GM12878 (cell line): ENCODE measurements around the gene TRPM8. TPM values are rescaled to one million over a fixed set of nuclear protein-coding genes. Genes with fewer than 3 reads are reported as not detected.

Experiments used
- ATAC-seq: fragments of 200-7000 bp; cut with Tn5 transposase; 3 replicates; pipeline ENCODE4 v1.9.1; 2020; ENCODE audit warnings: mild to moderate bottlenecking, moderate library complexity
- BruUV-seq: library from RNA; stranded (reverse); fragments of 400-500 nt; replicated peaks from 2 replicates; lab custom pipeline; 2021; lab: Mats Ljungman, UMichigan
- CTCF ChIA-PET: fragments of 300-600 bp; sonication (Branson Sonifier 250); formaldehyde crosslinking; extraction: SDS; loops from one replicate; lab custom pipeline; 2021; ENCODE audit warnings: inconsistent platforms; lab: Yijun Ruan, JAX
- POLR2A ChIA-PET: fragments of 350-600 bp; formaldehyde crosslinking; extraction: SDS; loops from one replicate; lab custom pipeline; 2021; ENCODE audit warnings: inconsistent platforms; lab: Charles Lee
- RAD21 ChIA-PET: fragments of 300-600 bp; sonication (Branson Sonifier 250); formaldehyde crosslinking; loops from one replicate; lab custom pipeline; 2023; ENCODE audit warnings: antibody characterized with exemption; ENCODE audit not compliant: unreplicated experiment; lab: Charles Lee
- SMC1A ChIA-PET: fragments of 300-600 bp; sonication (Branson Sonifier 250); formaldehyde crosslinking; loops from one replicate; lab custom pipeline; 2023; ENCODE audit not compliant: unreplicated experiment, uncharacterized antibody; lab: Charles Lee
- DNase-seq: peaks from one replicate; pipeline ENCODE4 v3.0.0-alpha.2; 2011; ENCODE audit warnings: low read depth, low spot score
- FAIRE-seq: peaks from 3 replicates; lab custom pipeline; 2011; peaks lifted over from hg19 to GRCh38; lab: Jason Lieb, UNC
- H2AFZ ChIP-seq: 2 replicates; pipeline ENCODE4 v1.6.0; 2011; ENCODE audit warnings: low read depth, low read length, control low read depth; ENCODE audit not compliant: control insufficient read depth
- H3K27ac ChIP-seq: 2 replicates; pipeline ENCODE4 v1.5.1; 2011; ENCODE audit warnings: control low read depth; ENCODE audit not compliant: control insufficient read depth, insufficient read depth
- H3K27me3 ChIP-seq, 2 experiments: replicated peaks in 1 of 2; 2 replicates each; pipeline versions ENCODE4 v1.6.0 to v1.6.1; 2011; ENCODE audit warnings: low read length in 1 of 2; ENCODE audit not compliant: control insufficient read depth in 2 of 2, insufficient read depth in 2 of 2
- H3K36me3 ChIP-seq, 2 experiments: 2 replicates each; pipeline ENCODE4 v1.5.1; 2011; ENCODE audit warnings: low read length in 1 of 2; ENCODE audit not compliant: control insufficient read depth in 2 of 2, insufficient read depth in 2 of 2
- H3K4me1 ChIP-seq: 2 replicates; pipeline ENCODE4 v1.6.1; 2011; ENCODE audit warnings: mild to moderate bottlenecking, low read length, moderate library complexity, mixed read lengths; ENCODE audit not compliant: control insufficient read depth, insufficient read depth
- H3K4me2 ChIP-seq: 2 replicates; pipeline ENCODE4 v1.6.0; 2011; ENCODE audit warnings: control low read depth; ENCODE audit not compliant: control insufficient read depth, insufficient read depth
- H3K4me3 ChIP-seq: fragments of 200-600 bp; sonication (generic); 2 replicates; pipeline ENCODE4 v1.5.1; 2016
- H3K79me2 ChIP-seq: 2 replicates; pipeline ENCODE4 v1.6.0; 2011; ENCODE audit warnings: low read length; ENCODE audit not compliant: control insufficient read depth, insufficient read depth
- H3K9ac ChIP-seq: 2 replicates; pipeline ENCODE4 v1.8.0; 2011; ENCODE audit warnings: low read length, control low read depth, mixed read lengths; ENCODE audit not compliant: control insufficient read depth, insufficient read depth
- H3K9me3 ChIP-seq: replicated peaks from 3 replicates; pipeline ENCODE4 v1.5.1; 2011; ENCODE audit warnings: mild to moderate bottlenecking, low read length; ENCODE audit not compliant: control insufficient read depth, insufficient read depth
- H4K20me1 ChIP-seq: 2 replicates; pipeline ENCODE4 v1.6.0; 2011; ENCODE audit not compliant: control insufficient read depth, insufficient read depth
- EGR1 ChIP-seq, 2 experiments: IDR thresholded peaks; 1 replicate in 1 of 2; 2 replicates in 1 of 2; pipeline ENCODE4 v1.6.1; 2011 to 2012; ENCODE audit warnings: low read depth in 2 of 2, low read length in 2 of 2, borderline replicate concordance in 1 of 2, mild to moderate bottlenecking in 1 of 2, moderate library complexity in 1 of 2
- FOXM1 ChIP-seq: IDR thresholded peaks from 2 replicates; pipeline ENCODE4 v1.6.1; 2012; ENCODE audit warnings: low read depth, mild to moderate bottlenecking, inconsistent platforms, low read length, moderate library complexity
- JUND ChIP-seq: IDR thresholded peaks from 2 replicates; pipeline ENCODE4 v1.6.1; 2012; ENCODE audit warnings: low read depth, mild to moderate bottlenecking, low read length, improper control_type of control experiment, moderate library complexity
- NFXL1 ChIP-seq: fragments of 450-650 bp; IDR thresholded peaks from 2 replicates; pipeline ENCODE4 v1.6.1; 2017; ENCODE audit warnings: antibody characterized with exemption, mild to moderate bottlenecking, borderline replicate concordance
- RAD51 ChIP-seq: fragments of 450-650 bp; IDR thresholded peaks from 2 replicates; pipeline ENCODE4 v1.6.1; 2016; ENCODE audit warnings: moderate library complexity, mild to moderate bottlenecking, inconsistent platforms
- RUNX3 ChIP-seq: IDR thresholded peaks from 2 replicates; pipeline ENCODE4 v1.6.1; 2012; ENCODE audit warnings: low read length, inconsistent platforms
- SRF ChIP-seq, 2 experiments: IDR thresholded peaks; 2 replicates each; pipeline ENCODE4 v1.6.1; 2011; ENCODE audit warnings: low read depth in 2 of 2, low read length in 2 of 2, mild to moderate bottlenecking in 1 of 2, moderate library complexity in 1 of 2
- TAF1 ChIP-seq: IDR thresholded peaks from 2 replicates; pipeline ENCODE4 v1.6.1; 2011; ENCODE audit warnings: mild to moderate bottlenecking, low read depth, low read length, borderline replicate concordance
- ZBED1 ChIP-seq: IDR thresholded peaks from 2 replicates; pipeline ENCODE4 v1.6.1; 2016; ENCODE audit warnings: borderline replicate concordance
- WGBS: methylation state at CpG from one replicate; pipeline ENCODE4 v1.1.6; 2016; ENCODE audit warnings: low lambda C conversion rate; ENCODE audit not compliant: insufficient replicate concordance, insufficient coverage; ENCODE audit errors: missing lambda C conversion rate; 5-methylcytosine and 5-hydroxymethylcytosine counted together
- in situ Hi-C: fragments of 300-500 bp; cut with MboI; formaldehyde crosslinking; loops from 9 replicates; pipeline ENCODE4 v1.14.3; 2018; ENCODE audit warnings: mixed read lengths
- intact Hi-C: fragments of 100-400 bp; cut with micrococcal nuclease; formaldehyde crosslinking; loops from one replicate; pipeline ENCODE4 v1.14.2; 2022; ENCODE audit not compliant: unreplicated experiment
- polyA plus RNA-seq, 11 experiments: library from polyadenylated mRNA; depleted of rRNA in 4 of 11; unstranded in 6 of 11; stranded (reverse) in 5 of 11; fragments of >200 nt; fragmentation: Nextera tagmentation in 4 of 11; fragmentation: Illumina TruSeq in 1 of 11; extraction: Ambion mirVana in 4 of 11; extraction: Trizol in 1 of 11; gene quantifications; 1 replicate in 1 of 11; 2 replicates in 10 of 11; pipeline versions ENCODE4 v1.2.1 to v1.2.3, GENCODE V29; 2011 to 2016; ENCODE audit warnings: inconsistent platforms in 2 of 11, missing spikeins in 2 of 11, low read depth in 1 of 11
- total RNA-seq, 4 experiments: library from RNA; depleted of rRNA in 3 of 4; stranded (reverse); fragments of >200 nt in 3 of 4; fragmentation: Illumina TruSeq in 1 of 4; extraction: Trizol in 1 of 4; gene quantifications; 2 replicates each; pipeline versions ENCODE4 v1.2.1 to v1.2.3, GENCODE V29; 2013 to 2021
- TF ChIP-seq, protein P1 (sequence below): fragments of 450-650 bp; IDR thresholded peaks from 2 replicates; pipeline ENCODE4 v1.6.1; 2018; ENCODE audit warnings: borderline replicate concordance, mild to moderate bottlenecking; ENCODE audit not compliant: partially characterized antibody
- TF ChIP-seq, protein P2 (sequence below): fragments of 450-650 bp; IDR thresholded peaks from 2 replicates; pipeline ENCODE4 v1.6.1; 2016; ENCODE audit warnings: mild to moderate bottlenecking

The TRPM8 gene
- total and polyA plus RNA-seq, 10 of the 15 experiments (the other 5 are each of a cell fraction or from before 2014, with no cell fraction given) = 3.9 TPM; not detected in 9

DNA sequence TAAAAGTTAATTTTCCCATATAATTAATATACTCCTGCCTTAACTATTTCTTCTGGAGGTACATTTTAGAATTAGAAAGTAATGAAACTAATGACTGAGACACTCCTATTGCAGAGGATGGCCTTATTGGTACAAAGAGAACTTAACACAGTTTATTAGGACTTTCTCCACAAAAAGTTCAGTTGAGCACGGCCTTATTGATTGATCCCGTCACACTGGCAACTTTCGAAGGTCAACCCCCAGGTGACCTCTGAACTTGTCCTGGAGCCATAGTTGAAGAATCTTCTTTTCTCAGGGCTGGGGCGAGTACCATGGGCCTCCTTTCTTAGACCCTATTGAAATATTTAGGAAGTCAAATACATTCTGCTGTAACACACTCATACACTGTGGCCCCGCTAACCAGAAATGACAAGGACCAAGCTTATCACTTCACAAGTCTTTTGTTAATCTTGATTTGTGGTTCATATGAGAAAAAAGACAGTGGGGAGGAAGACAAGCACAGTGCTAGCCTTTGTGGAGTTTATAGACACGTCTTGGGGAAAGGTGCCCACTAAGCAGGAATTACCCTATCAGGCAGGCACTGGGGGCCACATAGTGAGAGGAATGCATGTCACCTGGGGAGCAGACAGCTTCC, 144.6 kb downstream of the TRPM8 start:
- FAIRE-seq (no peak), ATAC-seq (no peak), DNase-seq (no peak)
- POLR2A ChIA-PET = no interaction called here
- Histone ChIP-seq H3K4me1 (no peaks in the 10 kb centered on the region), H3K9me3 (no peaks in the 10 kb centered on the region), H2AFZ (no peak overlapping the region), H3K4me3 (no peak overlapping the region), H3K27ac (no peak overlapping the region), H3K36me3 (no peaks in the 10 kb centered on the region), H4K20me1 (no peaks in the 10 kb centered on the region), H3K9ac (no peak overlapping the region), H3K4me2 (no peak overlapping the region), H3K79me2 (no peaks in the 10 kb centered on the region), H3K27me3 (no peaks in the 10 kb centered on the region)
- intact Hi-C loops (no loop called here), in situ Hi-C loops (no loop called here)
- RAD21 ChIA-PET = no interaction called here
- SMC1A ChIA-PET = no interaction called here
- TF ChIP-seq, protein P1, sequence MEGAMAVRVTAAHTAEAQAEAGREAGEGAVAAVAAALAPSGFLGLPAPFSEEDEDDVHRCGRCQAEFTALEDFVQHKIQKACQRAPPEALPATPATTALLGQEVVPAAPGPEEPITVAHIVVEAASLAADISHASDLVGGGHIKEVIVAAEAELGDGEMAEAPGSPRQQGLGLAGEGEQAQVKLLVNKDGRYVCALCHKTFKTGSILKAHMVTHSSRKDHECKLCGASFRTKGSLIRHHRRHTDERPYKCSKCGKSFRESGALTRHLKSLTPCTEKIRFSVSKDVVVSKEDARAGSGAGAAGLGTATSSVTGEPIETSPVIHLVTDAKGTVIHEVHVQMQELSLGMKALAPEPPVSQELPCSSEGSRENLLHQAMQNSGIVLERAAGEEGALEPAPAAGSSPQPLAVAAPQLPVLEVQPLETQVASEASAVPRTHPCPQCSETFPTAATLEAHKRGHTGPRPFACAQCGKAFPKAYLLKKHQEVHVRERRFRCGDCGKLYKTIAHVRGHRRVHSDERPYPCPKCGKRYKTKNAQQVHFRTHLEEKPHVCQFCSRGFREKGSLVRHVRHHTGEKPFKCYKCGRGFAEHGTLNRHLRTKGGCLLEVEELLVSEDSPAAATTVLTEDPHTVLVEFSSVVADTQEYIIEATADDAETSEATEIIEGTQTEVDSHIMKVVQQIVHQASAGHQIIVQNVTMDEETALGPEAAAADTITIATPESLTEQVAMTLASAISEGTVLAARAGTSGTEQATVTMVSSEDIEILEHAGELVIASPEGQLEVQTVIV = no peak
- no peak for TF ChIP-seq RAD51
- TF ChIP-seq JUND = no peak
- no peak for TF ChIP-seq RUNX3
- TF ChIP-seq TAF1 = no peak
- no peak for TF ChIP-seq FOXM1
- TF ChIP-seq SRF (IDR thresholded peaks at IDR 0.05; ENCODE audit: low read depth in 2 of 2, low read length in 2 of 2) = no peak
- no peak for TF ChIP-seq EGR1 (IDR thresholded peaks at IDR 0.05; ENCODE audit: borderline replicate concordance in 1 of 2, low read depth in 2 of 2, low read length in 2 of 2)
- TF ChIP-seq, protein P2, sequence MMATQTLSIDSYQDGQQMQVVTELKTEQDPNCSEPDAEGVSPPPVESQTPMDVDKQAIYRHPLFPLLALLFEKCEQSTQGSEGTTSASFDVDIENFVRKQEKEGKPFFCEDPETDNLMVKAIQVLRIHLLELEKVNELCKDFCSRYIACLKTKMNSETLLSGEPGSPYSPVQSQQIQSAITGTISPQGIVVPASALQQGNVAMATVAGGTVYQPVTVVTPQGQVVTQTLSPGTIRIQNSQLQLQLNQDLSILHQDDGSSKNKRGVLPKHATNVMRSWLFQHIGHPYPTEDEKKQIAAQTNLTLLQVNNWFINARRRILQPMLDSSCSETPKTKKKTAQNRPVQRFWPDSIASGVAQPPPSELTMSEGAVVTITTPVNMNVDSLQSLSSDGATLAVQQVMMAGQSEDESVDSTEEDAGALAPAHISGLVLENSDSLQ = no peak
- TF ChIP-seq NFXL1 = no peak
- TF ChIP-seq ZBED1 = no peak
- CTCF ChIA-PET = no interaction called here
- no TSS peak for BruUV-seq
- 5% methylated on average over 6 of the region's 6 CpGs for WGBS
